ENCODE data around the gene ZMYND8. TPM values are rescaled to one million over a fixed set of nuclear protein-coding genes. Genes with fewer than 3 reads are reported as not detected.

ZMYND8 gene
- total RNA-seq, 1 donor from 2014 or later = 18.6 TPM

DNA sequence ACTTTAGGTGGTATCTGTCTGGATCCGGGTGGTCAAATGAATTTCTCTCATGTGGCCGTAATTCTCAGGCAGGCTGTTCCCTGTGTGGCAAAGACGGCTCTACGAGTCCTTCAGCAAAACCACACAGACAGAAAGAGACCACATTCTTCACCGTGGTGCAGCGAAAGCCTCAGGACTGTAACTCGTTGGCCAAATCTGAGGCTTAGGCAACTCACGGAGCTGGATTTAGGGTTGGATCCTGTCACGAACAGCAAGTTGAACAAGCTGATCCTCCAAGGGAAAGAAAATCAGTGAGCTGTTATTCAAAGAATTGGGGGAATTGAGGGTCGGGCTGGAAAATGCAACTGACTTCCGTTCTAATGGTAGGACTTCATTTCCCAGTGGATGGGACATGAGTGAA, 167.4 kb downstream of the ZMYND8 start:
- DNase-seq (ENCODE audit: low read depth) = no peak
- no peak overlapping the region for H3K4me3 ChIP-seq (ENCODE audit: low read depth, low read length)
- TF ChIP-seq, protein P1, sequence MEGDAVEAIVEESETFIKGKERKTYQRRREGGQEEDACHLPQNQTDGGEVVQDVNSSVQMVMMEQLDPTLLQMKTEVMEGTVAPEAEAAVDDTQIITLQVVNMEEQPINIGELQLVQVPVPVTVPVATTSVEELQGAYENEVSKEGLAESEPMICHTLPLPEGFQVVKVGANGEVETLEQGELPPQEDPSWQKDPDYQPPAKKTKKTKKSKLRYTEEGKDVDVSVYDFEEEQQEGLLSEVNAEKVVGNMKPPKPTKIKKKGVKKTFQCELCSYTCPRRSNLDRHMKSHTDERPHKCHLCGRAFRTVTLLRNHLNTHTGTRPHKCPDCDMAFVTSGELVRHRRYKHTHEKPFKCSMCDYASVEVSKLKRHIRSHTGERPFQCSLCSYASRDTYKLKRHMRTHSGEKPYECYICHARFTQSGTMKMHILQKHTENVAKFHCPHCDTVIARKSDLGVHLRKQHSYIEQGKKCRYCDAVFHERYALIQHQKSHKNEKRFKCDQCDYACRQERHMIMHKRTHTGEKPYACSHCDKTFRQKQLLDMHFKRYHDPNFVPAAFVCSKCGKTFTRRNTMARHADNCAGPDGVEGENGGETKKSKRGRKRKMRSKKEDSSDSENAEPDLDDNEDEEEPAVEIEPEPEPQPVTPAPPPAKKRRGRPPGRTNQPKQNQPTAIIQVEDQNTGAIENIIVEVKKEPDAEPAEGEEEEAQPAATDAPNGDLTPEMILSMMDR (conservative IDR thresholded peaks at IDR 0.05; ENCODE audit: low read depth, low read length) = no peak

DNA sequence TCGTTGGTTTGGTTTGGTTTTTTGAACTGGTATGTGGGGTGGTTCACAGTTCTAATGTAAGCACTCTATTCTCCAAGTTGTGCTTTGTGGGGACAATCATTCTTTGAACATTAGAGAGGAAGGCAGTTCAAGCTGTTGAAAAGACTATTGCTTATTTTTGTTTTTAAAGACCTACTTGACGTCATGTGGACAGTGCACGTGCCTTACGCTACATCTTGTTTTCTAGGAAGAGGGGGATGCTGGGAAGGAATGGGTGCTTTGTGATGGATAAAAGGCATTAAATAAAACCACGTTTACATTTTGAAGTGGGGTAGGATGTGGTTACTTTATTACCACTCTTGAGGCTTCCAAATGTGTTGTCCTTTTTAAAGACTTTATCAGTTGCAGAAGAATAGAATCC, 168.0 kb downstream of the ZMYND8 start:
- TF ChIP-seq, protein P1 (conservative IDR thresholded peaks at IDR 0.05; ENCODE audit: low read depth, low read length) = no peak
- no peak for DNase-seq (ENCODE audit: low read depth)
- no peak overlapping the region for H3K4me3 ChIP-seq (ENCODE audit: low read depth, low read length)

GRCh38 chr20:47187450-47188195, 168.9 kb downstream of the ZMYND8 start:
- no peak for DNase-seq (ENCODE audit: low read depth)
- TF ChIP-seq, protein P1 (conservative IDR thresholded peaks at IDR 0.05; ENCODE audit: low read depth, low read length) = no peak
- H3K4me3 ChIP-seq (ENCODE audit: low read depth, low read length) = no peak overlapping the region

DNA sequence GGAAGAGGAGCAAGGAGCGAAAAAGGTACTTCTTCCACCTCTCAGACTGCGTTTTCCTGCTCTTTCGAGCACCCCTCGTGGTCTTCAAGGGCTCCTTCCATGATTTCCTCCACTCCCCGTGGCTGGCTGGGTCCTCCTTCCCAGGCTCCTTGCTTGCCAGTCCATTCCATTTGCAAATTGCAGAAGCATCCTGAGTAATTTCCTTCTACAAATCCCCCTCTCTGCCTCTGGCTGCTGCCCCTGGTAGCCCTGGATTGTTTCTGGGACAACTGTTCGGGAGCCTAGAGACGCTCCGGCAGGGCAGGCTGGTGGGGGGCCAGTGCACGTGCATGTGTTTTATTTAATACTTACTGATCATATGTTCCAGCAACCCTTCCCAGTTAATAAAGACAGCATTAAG, 173.1 kb downstream of the ZMYND8 start:
- no peak for DNase-seq (ENCODE audit: low read depth)
- no peak overlapping the region for H3K4me3 ChIP-seq (ENCODE audit: low read depth, low read length)
- TF ChIP-seq, protein P1 (conservative IDR thresholded peaks at IDR 0.05; ENCODE audit: low read depth, low read length) = no peak

- DNase-seq (ENCODE audit: low read depth) = no peak
- no peak overlapping the region for H3K4me3 ChIP-seq (ENCODE audit: low read depth, low read length)
- TF ChIP-seq, protein P1 (conservative IDR thresholded peaks at IDR 0.05; ENCODE audit: low read depth, low read length) = no peak
These were observed 175.2 kb downstream of the ZMYND8 start for GRCh38 chr20:47181056-47181862.

DNA sequence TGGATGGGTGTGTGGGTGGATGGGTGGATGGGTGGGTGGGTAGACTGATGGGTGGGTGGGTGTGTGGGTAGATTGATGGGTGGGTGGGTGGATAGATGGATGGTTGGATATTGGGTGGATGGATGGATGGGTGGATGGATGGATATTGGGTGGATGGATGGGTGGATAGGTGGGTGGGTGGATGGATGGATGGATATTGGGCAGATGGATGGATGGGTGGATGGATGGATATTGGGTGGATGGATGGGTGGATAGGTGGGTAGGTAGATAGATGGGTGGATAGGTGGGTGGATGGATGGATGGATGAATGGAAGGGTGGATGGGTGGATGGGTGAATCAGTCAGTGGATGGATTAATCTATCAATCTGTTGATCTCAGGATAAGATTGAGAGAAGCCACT, 177.2 kb downstream of the ZMYND8 start:
- TF ChIP-seq, protein P1 (conservative IDR thresholded peaks at IDR 0.05; ENCODE audit: low read depth, low read length) = no peak
- DNase-seq (ENCODE audit: low read depth) = no peak

More for the DNA sequence above, 177.2 kb downstream of the ZMYND8 start:
- H3K4me3 ChIP-seq (ENCODE audit: low read depth, low read length) = no peak overlapping the region

Measured in epithelial cell of proximal tubule (primary cell).